Type B pancreatic cell (in vitro differentiated cells): Measurements from ENCODE around the gene GPR37. TPM values are rescaled to one million over a fixed set of nuclear protein-coding genes. Genes with fewer than 3 reads are reported as not detected.
A peak's percentile ranks its signal among the peaks of the same experiment; 100 is the strongest.

Experiments
- DNase-seq: peaks from one replicate; pipeline ENCODE4 v3.0.0; 2021; ENCODE audit warnings: mixed read lengths; ENCODE audit not compliant: unreplicated experiment; ENCODE audit errors: extremely low spot score
- H3K27ac Mint-ChIP-seq: 2 replicates; pipeline ENCODE4 v1.8.0; 2021; ENCODE audit warnings: mild to moderate bottlenecking, mixed read lengths
- H3K27me3 Mint-ChIP-seq: 2 replicates; pipeline ENCODE4 v1.8.0; 2021; ENCODE audit warnings: mixed read lengths
- H3K36me3 Mint-ChIP-seq: 2 replicates; pipeline ENCODE4 v1.8.0; 2021; ENCODE audit warnings: mixed read lengths
- H3K4me1 Mint-ChIP-seq: one replicate; pipeline ENCODE4 v1.8.0; 2021; ENCODE audit warnings: mixed read lengths; ENCODE audit not compliant: unreplicated experiment
- H3K4me3 Mint-ChIP-seq: 2 replicates; pipeline ENCODE4 v1.8.0; 2021; ENCODE audit warnings: mild to moderate bottlenecking, mixed read lengths
- H3K9me3 Mint-ChIP-seq: 2 replicates; pipeline ENCODE4 v1.8.0; 2021; ENCODE audit warnings: mixed read lengths
- CTCF ChIP-seq: fragments of 200-600 bp; sonication (generic); conservative IDR thresholded peaks from 2 replicates; pipeline ENCODE4 v1.5.0; 2021; ENCODE audit warnings: antibody characterized with exemption, mild to moderate bottlenecking
- total RNA-seq: library from RNA; stranded (reverse); gene quantifications from 2 replicates; pipeline ENCODE4 v1.2.1, GENCODE V29; 2021; ENCODE audit warnings: low replicate concordance

The GPR37 gene
- total RNA-seq, 1 donor from 2014 or later: 7.9 TPM

GRCh38 chr7:124773339-124773738 lies 7.7 kb upstream of the GPR37 start:
- H3K36me3 Mint-ChIP-seq: no peaks in the 10 kb centered on the region
- no peak overlapping the region for H3K27ac Mint-ChIP-seq
- H3K27me3 Mint-ChIP-seq: no peaks in the 10 kb centered on the region
- DNase-seq: no peak
- no peak for TF ChIP-seq CTCF
- H3K9me3 Mint-ChIP-seq: no peaks in the 10 kb centered on the region
- H3K4me1 Mint-ChIP-seq: no peaks in the 10 kb centered on the region
- H3K4me3 Mint-ChIP-seq: no peak overlapping the region

- Mint-ChIP-seq H3K27ac (no peak overlapping the region), H3K27me3 (peaks cover 23% of the 10 kb centered on the region), H3K4me3 (no peak overlapping the region), H3K9me3 (no peaks in the 10 kb centered on the region), H3K4me1 (peaks cover 3% of the 10 kb centered on the region), H3K36me3 (no peaks in the 10 kb centered on the region)
- DNase-seq: no peak
- TF ChIP-seq CTCF: no peak
Observed at GRCh38 chr7:124769136-124769535, 3.5 kb upstream of the GPR37 start.

- H3K4me1 Mint-ChIP-seq: peaks cover 3% of the 10 kb centered on the region
- no peaks in the 10 kb centered on the region for H3K36me3 Mint-ChIP-seq
- H3K4me3 Mint-ChIP-seq: no peak overlapping the region
- no peak for DNase-seq
- no peaks in the 10 kb centered on the region for H3K9me3 Mint-ChIP-seq
- TF ChIP-seq CTCF: no peak
- H3K27me3 Mint-ChIP-seq: peaks cover 29% of the 10 kb centered on the region
- no peak overlapping the region for H3K27ac Mint-ChIP-seq
Observed at GRCh38 chr7:124768525-124768924, 2.9 kb upstream of the GPR37 start.

GRCh38 chr7:124764847-124765400 lies 668 bp downstream of the GPR37 start:
- peak overlapping the region; percentile 93 for H3K27ac Mint-ChIP-seq
- peaks cover 3% of the 10 kb centered on the region for H3K4me1 Mint-ChIP-seq
- DNase-seq: no peak
- H3K27me3 Mint-ChIP-seq: peaks cover 40% of the 10 kb centered on the region
- H3K36me3 Mint-ChIP-seq: peaks cover 3% of the 10 kb centered on the region
- TF ChIP-seq CTCF: no peak
- H3K4me3 Mint-ChIP-seq: peak overlapping the region; percentile 94
- H3K9me3 Mint-ChIP-seq: no peaks in the 10 kb centered on the region

GRCh38 chr7:124764051-124764846 lies 1.3 kb downstream of the GPR37 start:
- Mint-ChIP-seq H3K9me3 (no peaks in the 10 kb centered on the region), H3K27me3 (peaks cover 40% of the 10 kb centered on the region), H3K4me1 (peaks cover 3% of the 10 kb centered on the region), H3K27ac (peak overlapping the region; percentile 93), H3K36me3 (peaks cover 3% of the 10 kb centered on the region), H3K4me3 (peak overlapping the region; percentile 94)
- no peak for DNase-seq
- TF ChIP-seq CTCF: no peak
